MCF 10A (cell line): ENCODE results near the gene PMEPA1. TPM values are rescaled to one million over a fixed set of nuclear protein-coding genes. Genes with fewer than 3 reads are reported as not detected.

ENCODE experiments used
- total RNA-seq: library from RNA; stranded (reverse); gene quantifications from 2 replicates; pipeline ENCODE4 v1.2.3, GENCODE V29; 2022

PMEPA1 gene
- total RNA-seq, 1 experiment from 2014 or later, result 68.5 TPM

Other genes starting within 250 kb of the PMEPA1 start
- not detected in 2 replicates for gene CTCFL, start 184.9 kb downstream of the PMEPA1 start, total RNA-seq
- not detected in 2 replicates for gene PCK1, start 148.9 kb downstream of the PMEPA1 start, total RNA-seq
- not detected in 2 replicates for gene ZBP1, start 89.6 kb downstream of the PMEPA1 start, total RNA-seq